WTC11 (cell line): ENCODE measurements around the gene PPARA.

ENCODE experiments used
- CREM ChIP-seq: sonication (generic); formaldehyde crosslinking; IDR thresholded peaks from 2 replicates; pipeline ENCODE4 v1.8.1; 2022; ENCODE audit warnings: mild to moderate bottlenecking, missing genetic modification reagents, moderate library complexity
- JUN ChIP-seq: sonication (generic); formaldehyde crosslinking; IDR thresholded peaks from 2 replicates; pipeline ENCODE4 v1.8.0; 2023; ENCODE audit warnings: mild to moderate bottlenecking, missing genetic modification reagents
- KAT7 ChIP-seq: sonication (generic); formaldehyde crosslinking; IDR thresholded peaks from 2 replicates; pipeline ENCODE4 v1.8.1; 2023; ENCODE audit warnings: missing genetic modification reagents, mild to moderate bottlenecking, borderline replicate concordance
- MLX ChIP-seq: sonication (generic); formaldehyde crosslinking; IDR thresholded peaks from 2 replicates; pipeline ENCODE4 v1.8.1; 2023; ENCODE audit warnings: mild to moderate bottlenecking, missing genetic modification reagents, moderate library complexity
- SP1 ChIP-seq: sonication (generic); formaldehyde crosslinking; conservative IDR thresholded peaks from 2 replicates; pipeline ENCODE4 v1.8.1; 2022; ENCODE audit warnings: missing genetic modification reagents
- TP53 ChIP-seq: sonication (generic); formaldehyde crosslinking; IDR thresholded peaks from 2 replicates; pipeline ENCODE4 v1.8.1; 2023; ENCODE audit warnings: mild to moderate bottlenecking, missing genetic modification reagents
- ZNF219 ChIP-seq: sonication (generic); formaldehyde crosslinking; IDR thresholded peaks from 2 replicates; pipeline ENCODE4 v1.8.0; 2023; ENCODE audit warnings: missing genetic modification reagents, mild to moderate bottlenecking, borderline replicate concordance
- TF ChIP-seq, protein P1 (sequence below): fragments of 200-600 bp; IDR thresholded peaks from 2 replicates; pipeline ENCODE4 v1.8.0; 2022; ENCODE audit warnings: antibody characterized with exemption
- TF ChIP-seq, protein P2 (sequence below): sonication (generic); formaldehyde crosslinking; IDR thresholded peaks from 2 replicates; pipeline ENCODE4 v1.8.1; 2022; ENCODE audit warnings: missing genetic modification reagents, borderline replicate concordance
- TF ChIP-seq, protein P3 (sequence below): sonication (generic); formaldehyde crosslinking; IDR thresholded peaks from 2 replicates; pipeline ENCODE4 v1.8.0; 2022; ENCODE audit warnings: missing genetic modification reagents
- TF ChIP-seq, protein P4 (sequence below): sonication (generic); formaldehyde crosslinking; IDR thresholded peaks from 2 replicates; pipeline ENCODE4 v1.8.1; 2023; ENCODE audit warnings: mild to moderate bottlenecking, moderate library complexity, missing genetic modification reagents

DNA sequence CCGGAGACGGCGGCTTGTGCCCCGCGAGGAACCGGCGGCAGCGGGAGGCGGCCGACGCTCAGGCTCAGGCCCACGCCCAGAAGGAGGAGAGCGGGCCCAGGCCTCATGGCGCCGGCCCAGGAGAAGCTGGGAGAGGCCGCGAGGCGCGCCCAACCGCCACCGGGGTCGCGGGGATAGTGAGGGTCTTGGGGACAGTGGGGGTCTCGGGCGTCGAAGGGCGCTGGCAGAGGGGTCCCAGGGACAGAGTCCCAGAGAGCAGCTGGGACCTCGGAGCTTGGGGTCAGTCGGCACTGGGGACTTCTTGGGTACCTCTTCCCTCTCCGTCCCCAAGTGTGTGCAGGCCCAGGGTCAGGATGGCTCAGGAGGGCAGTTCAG, 112.9 kb downstream of the PPARA start, which contains the start of gene PKDREJ:
- no peak for TF ChIP-seq CREM (CRISPR knock-in tag)
- TF ChIP-seq, protein P1, sequence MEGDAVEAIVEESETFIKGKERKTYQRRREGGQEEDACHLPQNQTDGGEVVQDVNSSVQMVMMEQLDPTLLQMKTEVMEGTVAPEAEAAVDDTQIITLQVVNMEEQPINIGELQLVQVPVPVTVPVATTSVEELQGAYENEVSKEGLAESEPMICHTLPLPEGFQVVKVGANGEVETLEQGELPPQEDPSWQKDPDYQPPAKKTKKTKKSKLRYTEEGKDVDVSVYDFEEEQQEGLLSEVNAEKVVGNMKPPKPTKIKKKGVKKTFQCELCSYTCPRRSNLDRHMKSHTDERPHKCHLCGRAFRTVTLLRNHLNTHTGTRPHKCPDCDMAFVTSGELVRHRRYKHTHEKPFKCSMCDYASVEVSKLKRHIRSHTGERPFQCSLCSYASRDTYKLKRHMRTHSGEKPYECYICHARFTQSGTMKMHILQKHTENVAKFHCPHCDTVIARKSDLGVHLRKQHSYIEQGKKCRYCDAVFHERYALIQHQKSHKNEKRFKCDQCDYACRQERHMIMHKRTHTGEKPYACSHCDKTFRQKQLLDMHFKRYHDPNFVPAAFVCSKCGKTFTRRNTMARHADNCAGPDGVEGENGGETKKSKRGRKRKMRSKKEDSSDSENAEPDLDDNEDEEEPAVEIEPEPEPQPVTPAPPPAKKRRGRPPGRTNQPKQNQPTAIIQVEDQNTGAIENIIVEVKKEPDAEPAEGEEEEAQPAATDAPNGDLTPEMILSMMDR, result no peak
- TF ChIP-seq ZNF219 (CRISPR knock-in tag), result no peak
- TF ChIP-seq JUN (CRISPR knock-in tag), result no peak
- TF ChIP-seq, protein P2, sequence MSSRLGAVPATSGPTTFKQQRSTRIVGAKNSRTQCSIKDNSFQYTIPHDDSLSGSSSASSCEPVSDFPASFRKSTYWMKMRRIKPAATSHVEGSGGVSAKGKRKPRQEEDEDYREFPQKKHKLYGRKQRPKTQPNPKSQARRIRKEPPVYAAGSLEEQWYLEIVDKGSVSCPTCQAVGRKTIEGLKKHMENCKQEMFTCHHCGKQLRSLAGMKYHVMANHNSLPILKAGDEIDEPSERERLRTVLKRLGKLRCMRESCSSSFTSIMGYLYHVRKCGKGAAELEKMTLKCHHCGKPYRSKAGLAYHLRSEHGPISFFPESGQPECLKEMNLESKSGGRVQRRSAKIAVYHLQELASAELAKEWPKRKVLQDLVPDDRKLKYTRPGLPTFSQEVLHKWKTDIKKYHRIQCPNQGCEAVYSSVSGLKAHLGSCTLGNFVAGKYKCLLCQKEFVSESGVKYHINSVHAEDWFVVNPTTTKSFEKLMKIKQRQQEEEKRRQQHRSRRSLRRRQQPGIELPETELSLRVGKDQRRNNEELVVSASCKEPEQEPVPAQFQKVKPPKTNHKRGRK, result no peak
- TF ChIP-seq TP53, result no peak
- TF ChIP-seq, protein P3, sequence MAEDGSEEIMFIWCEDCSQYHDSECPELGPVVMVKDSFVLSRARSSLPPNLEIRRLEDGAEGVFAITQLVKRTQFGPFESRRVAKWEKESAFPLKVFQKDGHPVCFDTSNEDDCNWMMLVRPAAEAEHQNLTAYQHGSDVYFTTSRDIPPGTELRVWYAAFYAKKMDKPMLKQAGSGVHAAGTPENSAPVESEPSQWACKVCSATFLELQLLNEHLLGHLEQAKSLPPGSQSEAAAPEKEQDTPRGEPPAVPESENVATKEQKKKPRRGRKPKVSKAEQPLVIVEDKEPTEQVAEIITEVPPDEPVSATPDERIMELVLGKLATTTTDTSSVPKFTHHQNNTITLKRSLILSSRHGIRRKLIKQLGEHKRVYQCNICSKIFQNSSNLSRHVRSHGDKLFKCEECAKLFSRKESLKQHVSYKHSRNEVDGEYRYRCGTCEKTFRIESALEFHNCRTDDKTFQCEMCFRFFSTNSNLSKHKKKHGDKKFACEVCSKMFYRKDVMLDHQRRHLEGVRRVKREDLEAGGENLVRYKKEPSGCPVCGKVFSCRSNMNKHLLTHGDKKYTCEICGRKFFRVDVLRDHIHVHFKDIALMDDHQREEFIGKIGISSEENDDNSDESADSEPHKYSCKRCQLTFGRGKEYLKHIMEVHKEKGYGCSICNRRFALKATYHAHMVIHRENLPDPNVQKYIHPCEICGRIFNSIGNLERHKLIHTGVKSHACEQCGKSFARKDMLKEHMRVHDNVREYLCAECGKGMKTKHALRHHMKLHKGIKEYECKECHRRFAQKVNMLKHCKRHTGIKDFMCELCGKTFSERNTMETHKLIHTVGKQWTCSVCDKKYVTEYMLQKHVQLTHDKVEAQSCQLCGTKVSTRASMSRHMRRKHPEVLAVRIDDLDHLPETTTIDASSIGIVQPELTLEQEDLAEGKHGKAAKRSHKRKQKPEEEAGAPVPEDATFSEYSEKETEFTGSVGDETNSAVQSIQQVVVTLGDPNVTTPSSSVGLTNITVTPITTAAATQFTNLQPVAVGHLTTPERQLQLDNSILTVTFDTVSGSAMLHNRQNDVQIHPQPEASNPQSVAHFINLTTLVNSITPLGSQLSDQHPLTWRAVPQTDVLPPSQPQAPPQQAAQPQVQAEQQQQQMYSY (CRISPR knock-in tag), result no peak
- TF ChIP-seq, protein P4, sequence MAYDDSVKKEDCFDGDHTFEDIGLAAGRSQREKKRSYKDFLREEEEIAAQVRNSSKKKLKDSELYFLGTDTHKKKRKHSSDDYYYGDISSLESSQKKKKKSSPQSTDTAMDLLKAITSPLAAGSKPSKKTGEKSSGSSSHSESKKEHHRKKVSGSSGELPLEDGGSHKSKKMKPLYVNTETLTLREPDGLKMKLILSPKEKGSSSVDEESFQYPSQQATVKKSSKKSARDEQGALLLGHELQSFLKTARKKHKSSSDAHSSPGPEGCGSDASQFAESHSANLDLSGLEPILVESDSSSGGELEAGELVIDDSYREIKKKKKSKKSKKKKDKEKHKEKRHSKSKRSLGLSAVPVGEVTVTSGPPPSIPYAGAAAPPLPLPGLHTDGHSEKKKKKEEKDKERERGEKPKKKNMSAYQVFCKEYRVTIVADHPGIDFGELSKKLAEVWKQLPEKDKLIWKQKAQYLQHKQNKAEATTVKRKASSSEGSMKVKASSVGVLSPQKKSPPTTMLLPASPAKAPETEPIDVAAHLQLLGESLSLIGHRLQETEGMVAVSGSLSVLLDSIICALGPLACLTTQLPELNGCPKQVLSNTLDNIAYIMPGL (CRISPR knock-in tag), result no peak
- TF ChIP-seq MLX (CRISPR knock-in tag), result no peak
- TF ChIP-seq KAT7, result no peak
- no peak for TF ChIP-seq SP1 (CRISPR knock-in tag)
